ENCODE results near the gene RAI1.

Gene RAI1

DNA sequence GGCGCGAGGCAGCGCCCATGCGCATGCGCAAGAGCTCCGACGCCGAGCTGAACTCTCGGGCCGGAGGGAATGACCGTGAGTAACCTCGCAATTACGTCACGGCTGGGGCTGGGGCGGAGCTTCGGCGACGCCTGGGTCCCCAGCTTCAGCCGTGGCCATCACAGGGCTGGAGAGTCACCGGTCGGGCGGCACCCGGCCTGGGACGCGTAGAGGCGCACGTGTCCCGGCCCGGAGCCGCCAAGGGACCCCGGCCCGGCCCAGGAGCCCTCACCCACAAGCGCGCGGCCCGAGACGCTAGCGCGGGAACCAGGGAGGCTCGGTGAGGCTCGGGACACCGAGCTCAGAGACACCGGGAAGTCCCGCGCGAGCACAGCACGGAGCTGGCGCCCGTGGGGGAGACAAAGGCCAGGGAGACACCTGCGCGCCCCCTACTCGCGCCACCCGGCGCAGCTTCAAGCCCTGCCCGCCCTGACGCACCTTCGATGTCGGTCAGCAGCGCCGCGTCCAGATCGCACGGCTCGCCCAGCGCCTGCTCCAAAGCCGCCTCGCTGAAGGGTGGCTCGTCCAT lies 155.1 kb downstream of the RAI1 start:
- TF ChIP-seq, protein P1, sequence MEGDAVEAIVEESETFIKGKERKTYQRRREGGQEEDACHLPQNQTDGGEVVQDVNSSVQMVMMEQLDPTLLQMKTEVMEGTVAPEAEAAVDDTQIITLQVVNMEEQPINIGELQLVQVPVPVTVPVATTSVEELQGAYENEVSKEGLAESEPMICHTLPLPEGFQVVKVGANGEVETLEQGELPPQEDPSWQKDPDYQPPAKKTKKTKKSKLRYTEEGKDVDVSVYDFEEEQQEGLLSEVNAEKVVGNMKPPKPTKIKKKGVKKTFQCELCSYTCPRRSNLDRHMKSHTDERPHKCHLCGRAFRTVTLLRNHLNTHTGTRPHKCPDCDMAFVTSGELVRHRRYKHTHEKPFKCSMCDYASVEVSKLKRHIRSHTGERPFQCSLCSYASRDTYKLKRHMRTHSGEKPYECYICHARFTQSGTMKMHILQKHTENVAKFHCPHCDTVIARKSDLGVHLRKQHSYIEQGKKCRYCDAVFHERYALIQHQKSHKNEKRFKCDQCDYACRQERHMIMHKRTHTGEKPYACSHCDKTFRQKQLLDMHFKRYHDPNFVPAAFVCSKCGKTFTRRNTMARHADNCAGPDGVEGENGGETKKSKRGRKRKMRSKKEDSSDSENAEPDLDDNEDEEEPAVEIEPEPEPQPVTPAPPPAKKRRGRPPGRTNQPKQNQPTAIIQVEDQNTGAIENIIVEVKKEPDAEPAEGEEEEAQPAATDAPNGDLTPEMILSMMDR (IDR thresholded peaks at IDR 0.05; ENCODE audit: insufficient read depth, low read length, poor library complexity, severe bottlenecking): no peak
- Histone ChIP-seq H3K27me3 (replicated peaks; ENCODE audit: control insufficient read depth, insufficient read depth, low read length) (no peaks in the 10 kb centered on the region), H3K36me3 (ENCODE audit: control insufficient read depth, insufficient read depth, low read length) (no peaks in the 10 kb centered on the region; the same call in 1 of the 2 replicates), H3K4me3 (replicated peaks; ENCODE audit: low read depth, low read length) (peak overlapping the region; percentile 89)
- peak; percentile 97 for DNase-seq (ENCODE audit: extremely low read depth, insufficient read length)

DNA sequence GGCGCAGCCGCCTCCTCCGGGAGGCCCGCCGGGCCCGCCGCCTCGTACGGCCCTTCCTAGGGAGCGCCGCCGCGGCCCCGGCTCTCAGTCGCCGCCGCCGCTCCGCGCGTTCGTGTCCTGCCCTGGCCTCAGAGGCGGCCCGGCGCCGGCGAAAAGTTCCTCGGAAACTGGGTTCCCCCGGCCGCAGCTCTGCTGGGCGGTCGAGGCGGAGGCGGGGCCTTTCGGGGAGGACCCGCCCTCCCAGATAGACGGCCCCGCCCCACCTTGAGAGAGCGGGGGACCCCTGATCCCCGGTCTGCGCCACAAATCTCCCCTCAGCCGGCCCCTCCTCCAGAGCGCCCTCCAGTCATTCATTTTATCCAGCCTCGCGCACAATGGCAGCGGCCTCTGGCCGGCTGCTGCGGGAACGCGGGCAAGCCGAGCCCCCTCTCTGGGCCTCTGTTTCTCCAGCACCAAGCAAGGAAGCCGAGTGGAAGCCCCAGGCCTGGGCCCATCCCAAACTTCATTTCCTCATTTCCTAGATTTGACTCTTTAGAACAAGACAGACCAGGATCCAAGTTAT lies 155.6 kb downstream of the RAI1 start, which contains the start of gene SREBF1:
SREBF1 (minus strand) TSS at position 169 of the 562 bp plus-strand sequence. CDS start 169 bp downstream, outside the sequence.
- peak; percentile 81 for DNase-seq (ENCODE audit: extremely low read depth, insufficient read length)
- Histone ChIP-seq H3K36me3 (ENCODE audit: control insufficient read depth, insufficient read depth, low read length) (no peaks in the 10 kb centered on the region; the same call in 1 of the 2 replicates), H3K27me3 (replicated peaks; ENCODE audit: control insufficient read depth, insufficient read depth, low read length) (no peaks in the 10 kb centered on the region), H3K4me3 (replicated peaks; ENCODE audit: low read depth, low read length) (peak within 1 kb of the TSS; percentile 89)
- TF ChIP-seq, protein P1 (IDR thresholded peaks at IDR 0.05; ENCODE audit: insufficient read depth, low read length, poor library complexity, severe bottlenecking): no peak

DNA sequence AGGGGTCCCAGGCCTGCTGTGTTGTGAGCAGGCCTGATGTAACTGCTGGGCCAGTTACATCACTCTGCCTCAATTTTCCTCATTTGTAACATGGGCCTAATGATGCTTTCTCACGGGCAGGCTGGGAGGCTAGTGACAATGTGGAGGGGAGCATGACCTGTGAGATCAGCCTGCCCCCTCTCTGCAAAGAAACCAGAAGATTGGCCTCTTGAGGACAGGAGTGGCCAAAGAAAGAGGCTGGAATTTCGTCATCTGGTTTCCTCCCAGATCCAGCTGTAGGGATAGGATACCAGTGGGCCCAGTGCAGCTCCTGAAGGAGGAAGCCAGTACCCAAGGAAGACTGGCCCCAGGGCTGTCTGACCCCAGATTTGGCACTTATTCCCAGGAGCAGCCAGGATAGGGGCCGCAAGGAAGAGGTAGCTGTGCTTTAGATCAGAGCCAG lies 156.1 kb downstream of the RAI1 start:
- Histone ChIP-seq H3K4me3 (replicated peaks; ENCODE audit: low read depth, low read length) (peak overlapping the region; percentile 89), H3K36me3 (ENCODE audit: control insufficient read depth, insufficient read depth, low read length) (no peaks in the 10 kb centered on the region; the same call in 1 of the 2 replicates), H3K27me3 (replicated peaks; ENCODE audit: control insufficient read depth, insufficient read depth, low read length) (no peaks in the 10 kb centered on the region)
- TF ChIP-seq, protein P1 (IDR thresholded peaks at IDR 0.05; ENCODE audit: insufficient read depth, low read length, poor library complexity, severe bottlenecking): no peak
- no peak for DNase-seq (ENCODE audit: extremely low read depth, insufficient read length)

DNA sequence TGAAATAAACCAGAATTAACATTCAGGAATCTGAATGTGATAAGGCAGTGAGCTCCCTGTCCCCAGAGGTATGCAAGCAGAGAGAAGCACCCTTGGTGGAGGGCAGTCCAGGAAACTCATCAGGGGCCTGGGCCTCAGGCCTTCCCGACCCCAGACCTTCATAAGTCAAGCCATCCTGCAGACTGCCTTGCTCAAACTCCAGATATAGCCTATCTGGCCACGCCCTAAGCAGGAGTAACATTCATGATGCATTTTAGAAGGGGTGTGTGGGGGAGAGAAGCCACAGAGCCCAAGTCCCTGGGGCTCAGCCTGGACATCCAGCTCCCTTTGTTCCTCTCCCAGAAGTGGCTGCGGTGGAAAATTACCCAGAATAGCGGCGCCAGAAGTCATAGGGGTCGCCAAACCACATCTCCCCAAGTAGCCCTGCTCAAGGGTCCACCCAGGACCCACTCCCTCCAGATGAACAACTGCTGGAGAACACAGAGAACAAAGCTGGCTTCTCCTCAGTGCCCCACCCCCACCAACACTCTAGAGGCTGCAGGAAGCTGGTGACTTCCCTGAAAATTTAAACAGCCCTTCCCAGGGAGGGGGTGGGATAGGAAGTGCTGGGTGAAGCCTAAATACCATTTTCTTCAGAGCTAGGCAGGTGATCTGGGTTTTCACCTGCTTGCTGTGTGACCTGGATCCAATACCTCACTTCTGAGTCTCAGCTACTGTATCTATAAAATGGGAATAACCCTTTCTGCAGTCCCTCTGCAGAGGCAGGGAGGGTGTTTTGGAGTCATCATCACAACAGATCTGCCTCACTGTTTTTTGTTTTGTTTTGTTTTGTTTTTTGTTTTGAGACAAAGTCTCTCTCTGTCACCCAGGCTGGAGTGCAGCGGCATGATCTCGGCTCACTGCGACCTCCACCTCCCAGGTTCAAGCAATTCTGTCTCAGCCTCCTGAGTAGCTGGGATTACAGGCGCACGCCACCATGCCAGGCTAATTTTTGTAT lies 157.0 kb downstream of the RAI1 start:
- no peak overlapping the region for H3K4me3 ChIP-seq (replicated peaks; ENCODE audit: low read depth, low read length)
- DNase-seq (ENCODE audit: extremely low read depth, insufficient read length): no peak

More for the DNA sequence above, 157.0 kb downstream of the RAI1 start:
- no peaks in the 10 kb centered on the region; the same call in 1 of the 2 replicates for H3K36me3 ChIP-seq (ENCODE audit: control insufficient read depth, insufficient read depth, low read length)
- no peaks in the 10 kb centered on the region for H3K27me3 ChIP-seq (replicated peaks; ENCODE audit: control insufficient read depth, insufficient read depth, low read length)
- TF ChIP-seq, protein P1 (IDR thresholded peaks at IDR 0.05; ENCODE audit: insufficient read depth, low read length, poor library complexity, severe bottlenecking): no peak
